Adrenal gland (tissue), 5 donors: Measurements from ENCODE around the gene CEBPZOS.

Experiments
- POLR2A ChIP-seq, 2 donors: fragments of 450-650 bp; IDR thresholded peaks; one replicate each; pipeline ENCODE4 v1.6.1; 2017; ENCODE audit warnings: antibody characterized with exemption in 2 of 2, mild to moderate bottlenecking in 2 of 2, moderate library complexity in 1 of 2
- TF ChIP-seq, protein P1 (sequence below), 6 experiments: fragments of 450-650 bp in 4 of 6; fragments of 200-600 bp in 2 of 6; sonication (generic) in 1 of 6; IDR thresholded peaks; 1 replicate in 5 of 6; 2 replicates in 1 of 6; pipeline versions ENCODE4 v1.5.1 to v1.8.0; 2016 to 2021; ENCODE audit warnings: antibody characterized with exemption in 6 of 6, mild to moderate bottlenecking in 2 of 6, moderate library complexity in 1 of 6
- donor health status: DM: no; HTN: no; CAD: no.

- TF ChIP-seq, protein P1, sequence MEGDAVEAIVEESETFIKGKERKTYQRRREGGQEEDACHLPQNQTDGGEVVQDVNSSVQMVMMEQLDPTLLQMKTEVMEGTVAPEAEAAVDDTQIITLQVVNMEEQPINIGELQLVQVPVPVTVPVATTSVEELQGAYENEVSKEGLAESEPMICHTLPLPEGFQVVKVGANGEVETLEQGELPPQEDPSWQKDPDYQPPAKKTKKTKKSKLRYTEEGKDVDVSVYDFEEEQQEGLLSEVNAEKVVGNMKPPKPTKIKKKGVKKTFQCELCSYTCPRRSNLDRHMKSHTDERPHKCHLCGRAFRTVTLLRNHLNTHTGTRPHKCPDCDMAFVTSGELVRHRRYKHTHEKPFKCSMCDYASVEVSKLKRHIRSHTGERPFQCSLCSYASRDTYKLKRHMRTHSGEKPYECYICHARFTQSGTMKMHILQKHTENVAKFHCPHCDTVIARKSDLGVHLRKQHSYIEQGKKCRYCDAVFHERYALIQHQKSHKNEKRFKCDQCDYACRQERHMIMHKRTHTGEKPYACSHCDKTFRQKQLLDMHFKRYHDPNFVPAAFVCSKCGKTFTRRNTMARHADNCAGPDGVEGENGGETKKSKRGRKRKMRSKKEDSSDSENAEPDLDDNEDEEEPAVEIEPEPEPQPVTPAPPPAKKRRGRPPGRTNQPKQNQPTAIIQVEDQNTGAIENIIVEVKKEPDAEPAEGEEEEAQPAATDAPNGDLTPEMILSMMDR (IDR thresholded peaks at IDR 0.05), result no peak
- TF ChIP-seq POLR2A (IDR thresholded peaks at IDR 0.05), result no peak
Observed at GRCh38 chr2:37192551-37192950, 3.7 kb upstream of the CEBPZOS start.
